Heart right ventricle (tissue), 16 donors: ENCODE data around the gene ADARB2. TPM values are rescaled to one million over a fixed set of nuclear protein-coding genes. Genes with fewer than 3 reads are reported as not detected.

Experiments
- ATAC-seq, 8 donors: fragments of 200-7000 bp; cut with Tn5 transposase; one replicate each; pipeline ENCODE4 v1.9.1; 2020; ENCODE audit warnings: mild to moderate bottlenecking in 8 of 8, moderate library complexity in 8 of 8, moderate number of reproducible peaks in 1 of 8
- DNase-seq, 2 donors: peaks; one replicate each; pipeline ENCODE4 v3.0.0-alpha.2; 2020
- H3K27ac ChIP-seq, 10 donors: fragments of 200-600 bp; sonication (generic) in 2 of 10; one replicate each; pipeline versions ENCODE4 v1.5.0 to v1.8.0; 2020 to 2022; ENCODE audit warnings: mild to moderate bottlenecking in 3 of 10
- H3K27me3 ChIP-seq, 7 donors: fragments of 200-600 bp; one replicate each; pipeline ENCODE4 v1.8.0; 2021 to 2022; ENCODE audit warnings: mild to moderate bottlenecking in 2 of 7
- H3K36me3 ChIP-seq, 9 donors: fragments of 200-600 bp; sonication (generic) in 1 of 9; one replicate each; pipeline versions ENCODE4 v1.5.0 to v1.8.0; 2020 to 2022; ENCODE audit warnings: mild to moderate bottlenecking in 2 of 9
- H3K4me1 ChIP-seq, 9 donors: fragments of 200-600 bp; sonication (generic) in 1 of 9; one replicate each; pipeline versions ENCODE4 v1.5.0 to v1.8.0; 2020 to 2022; ENCODE audit warnings: mild to moderate bottlenecking in 4 of 9
- H3K4me3 ChIP-seq, 10 donors: fragments of 200-600 bp; sonication (generic) in 2 of 10; one replicate each; pipeline versions ENCODE4 v1.5.0 to v1.8.0; 2020 to 2022; ENCODE audit warnings: mild to moderate bottlenecking in 7 of 10, moderate library complexity in 2 of 10
- H3K9me3 ChIP-seq, 11 donors: fragments of 200-600 bp in 10 of 11; sonication (generic) in 2 of 11; one replicate each; pipeline versions ENCODE4 v1.5.0 to v1.8.0; 2013 to 2022; ENCODE audit warnings: mild to moderate bottlenecking in 2 of 11, control low read depth in 1 of 11, moderate library complexity in 1 of 11
- WGBS, 2 donors: extraction: QIAGEN DNeasy Blood & Tissue Kit; methylation state at CpG; one replicate each; pipeline ENCODE4 v1.1.7; 2013; ENCODE audit warnings: inconsistent platforms in 1 of 2; 5-methylcytosine and 5-hydroxymethylcytosine counted together
- intact Hi-C, 10 donors: fragments of 100-400 bp; cut with DNase I; formaldehyde crosslinking; loops; one replicate each; pipeline versions ENCODE4 v1.11.1 to v1.14.2; 2022
- polyA plus RNA-seq, 2 donors: library from polyadenylated mRNA; stranded (reverse); fragments of 200-250 nt; gene quantifications; one replicate each; pipeline ENCODE4 v1.2.3, GENCODE V29; 2013
- total RNA-seq, 10 donors: library from RNA; stranded (reverse); fragmentation: NEBNext Ultra II Directional in 3 of 10; extraction: Animal tissue kit (Norgen Biotek cat#: 25700) in 3 of 10; gene quantifications; one replicate each; pipeline versions ENCODE4 v1.2.1 to v1.2.4, GENCODE V29; 2021 to 2023
- TF ChIP-seq, protein P1 (sequence below), 9 donors: fragments of 200-600 bp; sonication (generic) in 2 of 9; IDR thresholded peaks; one replicate each; pipeline versions ENCODE4 v1.5.0 to v1.8.0; 2021 to 2022; ENCODE audit warnings: antibody characterized with exemption in 9 of 9, mild to moderate bottlenecking in 5 of 9, moderate library complexity in 1 of 9
- donor health status: Arrhythmogenic right ventricular cardiomyopathy.
- donor health status: ischemic (EF 13 %, LVEDD 7.1; RV severe dilation, severe dysfunction).
- donor health status: healthy with polysubstance abuse.
- donor health status: DM: no; HTN: yes; CAD: no.
- donor health status: DM: no; HTN: no; CAD: no.
- donor health status: ischemic (EF 25% LVEDD 6.9; RV normal size, moderate dysfunction).
- donor health status: ischemic (EF 25% LVEDD 5.7; RV mildly dilated, moderate dysfunction).
- donor health status: healthy.
- donor health status: DM: yes; HTN: yes; CAD: no.
- donor health status: Ischemic cardiomyopathy.
- donor health status: ischemic (EF 35%, LVEDD 5.7; RV mildly dilated, moderate dysfunction).
- donor health status: nonischemic (EF 11% LVEDD 7.7; RV severe dilation, severe dysfunction).
- donor health status: DM: yes; HTN: yes; CAD: no.
- donor health status: PGD.
- donor health status: ischemic (EF 29% LVEDD 5.4; RV normal size, mild dysfunction).
- donor health status: nonischemic (EF 23%, LVEDD 6.1; RV moderate dilation, normal function).

ADARB2 gene
- total and polyA plus RNA-seq, 12 donors = 0.08 to 0.47 (median 0.17) TPM; not detected in 2

DNA sequence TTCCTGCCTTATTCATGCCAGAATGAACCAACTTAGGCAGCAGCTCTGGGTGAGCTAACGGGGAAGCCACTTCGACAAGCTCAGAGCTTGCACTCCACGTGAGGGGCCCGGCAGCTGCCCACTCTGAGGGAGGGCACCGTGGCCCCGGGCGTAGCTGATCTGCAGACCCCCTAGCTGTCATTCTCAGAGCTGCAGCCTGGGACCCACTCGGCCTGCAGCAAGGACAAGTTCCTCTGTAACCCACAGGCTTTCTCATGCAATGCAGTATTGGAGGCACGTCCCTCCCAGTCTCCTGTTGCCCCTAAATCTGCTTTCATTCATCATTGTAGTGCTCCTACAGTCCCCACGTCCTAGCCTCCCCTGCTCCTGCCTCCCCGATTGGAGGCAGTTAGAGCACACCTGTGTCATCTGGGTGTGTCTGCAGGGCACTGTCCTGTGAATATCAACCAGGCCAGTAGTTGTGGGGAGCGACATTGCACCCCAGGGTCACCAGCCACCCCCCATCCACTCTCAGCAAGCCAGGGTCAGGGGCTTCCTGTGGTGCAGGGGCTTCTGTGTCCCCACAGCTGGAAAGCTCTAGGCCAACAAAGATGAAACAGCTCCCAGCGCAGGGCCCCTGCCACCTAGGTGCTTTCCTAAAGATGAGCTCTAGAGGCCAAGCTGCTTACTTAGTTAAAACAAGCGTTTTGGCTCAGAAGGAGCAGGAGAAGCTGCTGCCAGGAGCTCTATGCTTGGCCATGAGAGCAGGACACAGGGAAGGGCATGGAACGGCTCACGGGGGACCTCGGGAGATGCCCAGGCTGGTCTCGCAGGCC, 333.6 kb downstream of the ADARB2 start:
- Histone ChIP-seq H3K27ac (no peak overlapping the region), H3K4me3 (no peak overlapping the region), H3K27me3 (peaks cover 0 to 68% (median 26%) of the 10 kb centered on the region in 7 donors), H3K9me3 (no peaks in the 10 kb centered on the region), H3K4me1 (no peaks in the 10 kb centered on the region), H3K36me3 (no peaks in the 10 kb centered on the region)
- DNase-seq = no peak
- intact Hi-C loops = no loop called here
- 60 to 62% methylated on average over 18 of the region's 18 CpGs for WGBS, 2 donors
- TF ChIP-seq, protein P1, sequence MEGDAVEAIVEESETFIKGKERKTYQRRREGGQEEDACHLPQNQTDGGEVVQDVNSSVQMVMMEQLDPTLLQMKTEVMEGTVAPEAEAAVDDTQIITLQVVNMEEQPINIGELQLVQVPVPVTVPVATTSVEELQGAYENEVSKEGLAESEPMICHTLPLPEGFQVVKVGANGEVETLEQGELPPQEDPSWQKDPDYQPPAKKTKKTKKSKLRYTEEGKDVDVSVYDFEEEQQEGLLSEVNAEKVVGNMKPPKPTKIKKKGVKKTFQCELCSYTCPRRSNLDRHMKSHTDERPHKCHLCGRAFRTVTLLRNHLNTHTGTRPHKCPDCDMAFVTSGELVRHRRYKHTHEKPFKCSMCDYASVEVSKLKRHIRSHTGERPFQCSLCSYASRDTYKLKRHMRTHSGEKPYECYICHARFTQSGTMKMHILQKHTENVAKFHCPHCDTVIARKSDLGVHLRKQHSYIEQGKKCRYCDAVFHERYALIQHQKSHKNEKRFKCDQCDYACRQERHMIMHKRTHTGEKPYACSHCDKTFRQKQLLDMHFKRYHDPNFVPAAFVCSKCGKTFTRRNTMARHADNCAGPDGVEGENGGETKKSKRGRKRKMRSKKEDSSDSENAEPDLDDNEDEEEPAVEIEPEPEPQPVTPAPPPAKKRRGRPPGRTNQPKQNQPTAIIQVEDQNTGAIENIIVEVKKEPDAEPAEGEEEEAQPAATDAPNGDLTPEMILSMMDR (IDR thresholded peaks at IDR 0.05) = no peak
- ATAC-seq = no peak

GRCh38 chr10:1402816-1403507, 334.4 kb downstream of the ADARB2 start:
- H3K4me1 ChIP-seq = no peaks in the 10 kb centered on the region
- H3K27me3 ChIP-seq = peaks cover 0 to 71% (median 26%) of the 10 kb centered on the region in 7 donors
- no peaks in the 10 kb centered on the region for H3K9me3 ChIP-seq
- intact Hi-C loops = no loop called here
- no peak for DNase-seq
- H3K27ac ChIP-seq = no peak overlapping the region
- ATAC-seq = no peak
- no peaks in the 10 kb centered on the region for H3K36me3 ChIP-seq
- TF ChIP-seq, protein P1 (IDR thresholded peaks at IDR 0.05) = no peak
- no peak overlapping the region for H3K4me3 ChIP-seq
- WGBS, 2 donors = 91 to 92% methylated on average over 27 of the region's 27 CpGs

- Histone ChIP-seq H3K4me1 (no peaks in the 10 kb centered on the region), H3K27ac (no peak overlapping the region), H3K36me3 (no peaks in the 10 kb centered on the region), H3K27me3 (peaks cover 0 to 68% (median 26%) of the 10 kb centered on the region in 7 donors), H3K4me3 (no peak overlapping the region), H3K9me3 (no peaks in the 10 kb centered on the region)
- 72 to 75% methylated on average over 25 of the region's 25 CpGs for WGBS, 2 donors
- TF ChIP-seq, protein P1 (IDR thresholded peaks at IDR 0.05) = no peak
- DNase-seq = no peak
- no peak for ATAC-seq
- intact Hi-C loops = no loop called here
Observed at GRCh38 chr10:1402016-1402770, 335.1 kb downstream of the ADARB2 start.
